ENCODE measurements around the gene TFAP2B. TPM values are rescaled to one million over a fixed set of nuclear protein-coding genes. Genes with fewer than 3 reads are reported as not detected.

TFAP2B gene
- total and polyA plus RNA-seq, 2 donors: 0.05 to 0.18 TPM

DNA sequence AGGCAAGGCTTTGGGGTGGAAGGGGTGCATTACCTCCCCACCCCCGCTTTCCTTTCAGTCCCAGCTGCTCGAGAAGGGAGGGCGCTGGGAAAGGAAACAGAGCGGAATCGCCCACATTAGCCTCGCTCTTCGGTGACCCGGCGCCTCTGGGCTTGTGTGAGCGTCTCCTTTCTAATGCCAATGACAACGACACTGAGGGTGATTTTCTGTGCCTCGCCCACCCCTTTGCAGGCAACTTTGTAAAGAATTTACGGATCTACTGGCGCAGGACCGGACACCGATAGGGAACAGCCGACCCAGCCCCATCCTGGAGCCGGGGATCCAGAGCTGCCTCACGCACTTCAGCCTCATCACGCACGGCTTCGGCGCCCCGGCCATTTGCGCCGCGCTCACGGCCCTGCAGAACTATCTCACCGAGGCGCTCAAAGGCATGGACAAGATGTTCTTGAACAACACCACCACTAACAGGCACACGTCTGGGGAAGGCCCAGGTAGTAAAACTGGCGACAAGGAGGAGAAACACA lies 24.3 kb downstream of the TFAP2B start:
- 12% methylated on average over 32 of the region's 32 CpGs for WGBS
- no peak for DNase-seq (ENCODE audit: low read depth in 6 of 9, low spot score in 9 of 9)
- no peaks in the 10 kb centered on the region for H3K4me1 ChIP-seq (ENCODE audit: control insufficient read depth in 2 of 2, insufficient read depth in 2 of 2, low read length in 2 of 2)
- H3K36me3 ChIP-seq (ENCODE audit: control insufficient read depth in 2 of 2, insufficient read depth in 2 of 2, low read length in 1 of 2): no peaks in the 10 kb centered on the region
- H3K27me3 ChIP-seq (ENCODE audit: control insufficient read depth in 2 of 2, insufficient read depth in 1 of 2, low read length in 1 of 2): peaks cover 69 to 100% of the 10 kb centered on the region in 2 donors
- H3K27ac ChIP-seq (ENCODE audit: low read depth in 1 of 2, low read length in 1 of 2): no peak overlapping the region
- no peak overlapping the region for H3K4me3 ChIP-seq (ENCODE audit: low read length in 2 of 2)
- H3K9me3 ChIP-seq (ENCODE audit: control insufficient read depth in 2 of 2, insufficient read depth in 1 of 2, low read length in 1 of 2): no peaks in the 10 kb centered on the region

- H3K4me1 ChIP-seq (ENCODE audit: control insufficient read depth in 2 of 2, insufficient read depth in 2 of 2, low read length in 2 of 2): no peaks in the 10 kb centered on the region
- WGBS: 8% methylated on average over 20 of the region's 20 CpGs
- DNase-seq (ENCODE audit: low read depth in 6 of 9, low spot score in 9 of 9): no peak
- no peaks in the 10 kb centered on the region for H3K9me3 ChIP-seq (ENCODE audit: control insufficient read depth in 2 of 2, insufficient read depth in 1 of 2, low read length in 1 of 2)
- no peak overlapping the region for H3K4me3 ChIP-seq (ENCODE audit: low read length in 2 of 2)
- H3K27me3 ChIP-seq (ENCODE audit: control insufficient read depth in 2 of 2, insufficient read depth in 1 of 2, low read length in 1 of 2): peaks cover 70 to 99% of the 10 kb centered on the region in 2 donors
- no peak overlapping the region for H3K27ac ChIP-seq (ENCODE audit: low read depth in 1 of 2, low read length in 1 of 2)
- H3K36me3 ChIP-seq (ENCODE audit: control insufficient read depth in 2 of 2, insufficient read depth in 2 of 2, low read length in 1 of 2): no peaks in the 10 kb centered on the region
Observed at GRCh38 chr6:50843842-50844241, 25.2 kb downstream of the TFAP2B start.

GRCh38 chr6:50845499-50846143 lies 26.9 kb downstream of the TFAP2B start:
- DNase-seq (ENCODE audit: low read depth in 6 of 9, low spot score in 9 of 9): no peak
- no peaks in the 10 kb centered on the region for H3K4me1 ChIP-seq (ENCODE audit: control insufficient read depth in 2 of 2, insufficient read depth in 2 of 2, low read length in 2 of 2)
- H3K36me3 ChIP-seq (ENCODE audit: control insufficient read depth in 2 of 2, insufficient read depth in 2 of 2, low read length in 1 of 2): no peaks in the 10 kb centered on the region
- no peak overlapping the region for H3K4me3 ChIP-seq (ENCODE audit: low read length in 2 of 2)
- H3K27me3 ChIP-seq (ENCODE audit: control insufficient read depth in 2 of 2, insufficient read depth in 1 of 2, low read length in 1 of 2): peaks cover 77 to 99% of the 10 kb centered on the region in 2 donors
- WGBS: 11% methylated on average over 44 of the region's 44 CpGs
- H3K27ac ChIP-seq (ENCODE audit: low read depth in 1 of 2, low read length in 1 of 2): no peak overlapping the region
- H3K9me3 ChIP-seq (ENCODE audit: control insufficient read depth in 2 of 2, insufficient read depth in 1 of 2, low read length in 1 of 2): peaks cover 1 to 2% of the 10 kb centered on the region in 2 donors

DNA sequence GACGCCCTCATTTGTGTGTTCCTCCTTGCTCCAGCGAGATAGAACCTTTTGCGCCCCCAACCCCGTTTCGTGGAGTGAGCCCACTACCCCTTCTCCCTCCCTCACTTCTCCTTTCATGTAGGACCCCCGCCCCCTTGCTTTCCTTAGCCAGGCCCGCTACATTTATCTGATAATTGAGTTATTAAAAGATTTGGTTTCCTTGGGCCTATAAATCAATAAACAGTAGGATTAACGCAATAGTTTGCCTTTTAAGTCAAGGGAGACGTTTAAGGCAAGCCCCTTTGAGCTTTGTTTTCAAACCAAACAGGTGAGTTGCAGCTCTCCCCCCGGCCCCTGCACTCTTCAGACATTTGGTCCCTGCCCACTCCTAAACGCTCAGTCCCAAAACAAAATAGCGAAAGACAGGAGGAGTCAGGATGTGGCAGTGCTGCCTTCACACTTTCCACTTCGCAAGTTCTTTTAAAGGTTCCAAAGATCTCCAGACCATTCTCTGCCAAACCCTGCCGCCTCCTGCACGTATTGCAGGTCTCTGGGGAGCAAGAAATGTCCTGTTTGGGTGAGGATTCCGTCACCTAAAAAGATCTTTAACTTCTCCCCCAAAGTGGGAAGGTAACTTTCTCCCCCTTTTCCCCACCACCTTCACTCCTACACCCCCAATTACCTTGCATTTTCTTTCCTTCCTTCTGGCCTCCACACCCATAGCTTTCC lies 27.6 kb downstream of the TFAP2B start:
- WGBS: 9% methylated on average over 16 of the region's 16 CpGs
- Histone ChIP-seq H3K9me3 (ENCODE audit: control insufficient read depth in 2 of 2, insufficient read depth in 1 of 2, low read length in 1 of 2) (peaks cover 1 to 2% of the 10 kb centered on the region in 2 donors), H3K36me3 (ENCODE audit: control insufficient read depth in 2 of 2, insufficient read depth in 2 of 2, low read length in 1 of 2) (no peaks in the 10 kb centered on the region), H3K27ac (ENCODE audit: low read depth in 1 of 2, low read length in 1 of 2) (no peak overlapping the region), H3K4me1 (ENCODE audit: control insufficient read depth in 2 of 2, insufficient read depth in 2 of 2, low read length in 2 of 2) (no peaks in the 10 kb centered on the region), H3K27me3 (ENCODE audit: control insufficient read depth in 2 of 2, insufficient read depth in 1 of 2, low read length in 1 of 2) (peaks cover 77 to 99% of the 10 kb centered on the region in 2 donors), H3K4me3 (ENCODE audit: low read length in 2 of 2) (no peak overlapping the region)
- DNase-seq (ENCODE audit: low read depth in 6 of 9, low spot score in 9 of 9): no peak

DNA sequence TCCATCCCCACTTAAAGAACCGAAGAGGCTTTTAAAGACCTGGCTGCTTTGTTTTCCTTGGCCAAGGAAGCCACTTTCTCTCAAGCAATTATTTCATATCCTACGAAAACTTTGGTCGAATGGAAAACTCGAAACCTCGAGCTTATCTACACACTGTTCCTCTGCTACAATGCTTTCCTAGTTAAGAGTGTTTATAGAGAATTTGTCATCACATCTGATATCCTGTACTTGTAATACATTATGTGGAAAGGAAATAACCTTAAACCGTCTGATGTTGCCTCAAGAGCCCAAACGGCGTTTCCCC lies 28.1 kb downstream of the TFAP2B start:
- WGBS: 9% methylated on average over 8 of the region's 8 CpGs

DNA sequence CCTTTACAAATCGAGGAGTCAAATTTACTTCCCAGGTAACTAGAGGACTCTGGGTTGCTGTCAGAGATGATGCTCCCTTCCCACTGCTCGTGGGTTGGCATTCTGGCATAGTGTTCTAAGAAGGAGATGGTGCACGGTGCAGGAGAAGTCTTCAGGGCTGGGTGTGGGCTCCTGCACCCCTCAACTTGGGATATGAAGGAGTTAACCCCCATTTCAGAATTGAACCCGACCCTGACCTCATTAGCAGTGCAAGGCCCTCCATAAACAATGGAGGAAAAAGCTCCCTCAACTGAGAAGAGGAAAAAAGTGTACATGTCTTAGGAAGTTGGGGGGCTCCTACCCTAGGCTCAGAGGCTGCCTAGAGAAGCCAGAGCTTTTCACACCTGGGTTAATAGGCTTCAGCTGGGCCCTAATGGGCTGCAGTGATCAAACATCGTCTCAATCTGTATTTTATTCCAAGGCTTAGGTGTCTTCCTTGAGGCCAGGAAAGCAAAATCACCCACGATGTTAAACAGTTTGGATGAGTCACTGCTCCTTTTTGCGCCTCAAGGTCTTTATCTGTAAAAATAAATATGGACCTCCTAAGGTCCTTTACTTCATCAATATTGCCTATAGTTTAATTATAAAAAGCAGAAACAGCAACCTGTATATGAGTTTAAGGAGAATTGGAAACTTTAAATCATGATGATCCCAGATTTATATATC lies 29.4 kb downstream of the TFAP2B start:
- Histone ChIP-seq H3K4me1 (ENCODE audit: control insufficient read depth in 2 of 2, insufficient read depth in 2 of 2, low read length in 2 of 2) (no peaks in the 10 kb centered on the region), H3K27ac (ENCODE audit: low read depth in 1 of 2, low read length in 1 of 2) (no peak overlapping the region), H3K36me3 (ENCODE audit: control insufficient read depth in 2 of 2, insufficient read depth in 2 of 2, low read length in 1 of 2) (no peaks in the 10 kb centered on the region), H3K27me3 (ENCODE audit: control insufficient read depth in 2 of 2, insufficient read depth in 1 of 2, low read length in 1 of 2) (peaks cover 69 to 94% of the 10 kb centered on the region in 2 donors), H3K9me3 (ENCODE audit: control insufficient read depth in 2 of 2, insufficient read depth in 1 of 2, low read length in 1 of 2) (peaks cover 1 to 2% of the 10 kb centered on the region in 2 donors), H3K4me3 (ENCODE audit: low read length in 2 of 2) (no peak overlapping the region)
- no peak for DNase-seq (ENCODE audit: low read depth in 6 of 9, low spot score in 9 of 9)
- WGBS: 7% methylated on average over 7 of the region's 7 CpGs

More for the DNA sequence above, 28.1 kb downstream of the TFAP2B start:
- Histone ChIP-seq H3K9me3 (ENCODE audit: control insufficient read depth in 2 of 2, insufficient read depth in 1 of 2, low read length in 1 of 2) (peaks cover 1 to 2% of the 10 kb centered on the region in 2 donors), H3K27ac (ENCODE audit: low read depth in 1 of 2, low read length in 1 of 2) (no peak overlapping the region), H3K4me1 (ENCODE audit: control insufficient read depth in 2 of 2, insufficient read depth in 2 of 2, low read length in 2 of 2) (no peaks in the 10 kb centered on the region), H3K4me3 (ENCODE audit: low read length in 2 of 2) (no peak overlapping the region), H3K36me3 (ENCODE audit: control insufficient read depth in 2 of 2, insufficient read depth in 2 of 2, low read length in 1 of 2) (no peaks in the 10 kb centered on the region), H3K27me3 (ENCODE audit: control insufficient read depth in 2 of 2, insufficient read depth in 1 of 2, low read length in 1 of 2) (peaks cover 77 to 99% of the 10 kb centered on the region in 2 donors)
- no peak for DNase-seq (ENCODE audit: low read depth in 6 of 9, low spot score in 9 of 9)

DNA sequence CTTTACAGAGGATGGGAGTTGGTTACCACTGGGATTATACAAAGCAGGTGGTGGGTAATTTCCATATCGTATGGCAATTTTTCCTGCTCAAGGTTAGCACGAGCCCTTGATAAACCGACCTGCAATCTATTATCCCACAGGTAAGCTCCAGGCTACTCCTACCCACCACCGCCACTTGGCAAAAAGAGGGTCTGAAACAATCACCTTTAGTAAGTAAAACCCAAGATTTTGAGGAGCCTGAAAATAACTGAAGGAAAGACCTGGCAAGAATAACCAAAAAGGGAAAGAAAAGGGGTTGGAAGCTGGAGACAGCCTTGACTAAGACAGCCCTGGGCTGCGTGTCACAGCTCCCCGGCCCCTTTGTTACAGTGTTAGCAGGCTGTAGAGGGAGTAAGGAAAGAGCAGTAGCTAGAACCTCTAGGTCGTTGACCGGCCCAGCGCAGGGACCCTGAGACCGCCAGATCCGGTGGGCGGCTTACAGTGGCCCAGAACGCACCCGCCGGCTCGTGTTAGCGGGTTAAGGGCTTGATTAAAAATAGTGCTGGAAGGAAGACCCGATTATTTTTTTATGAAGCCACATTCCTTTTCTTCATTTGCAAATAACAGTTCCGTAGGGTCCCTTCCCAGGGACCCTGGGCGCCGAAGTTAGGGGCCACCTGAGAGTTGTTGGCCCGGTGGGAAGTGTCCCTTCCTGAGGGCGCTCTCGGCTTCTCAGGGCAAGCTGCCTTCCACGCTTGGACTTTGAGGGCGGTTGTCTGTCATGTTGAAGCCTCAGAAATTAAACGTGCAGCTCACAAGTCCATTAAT lies 30.5 kb downstream of the TFAP2B start:
- DNase-seq (ENCODE audit: low read depth in 6 of 9, low spot score in 9 of 9): no peak
- no peaks in the 10 kb centered on the region for H3K4me1 ChIP-seq (ENCODE audit: control insufficient read depth in 2 of 2, insufficient read depth in 2 of 2, low read length in 2 of 2)
- no peak overlapping the region for H3K4me3 ChIP-seq (ENCODE audit: low read length in 2 of 2)
- H3K36me3 ChIP-seq (ENCODE audit: control insufficient read depth in 2 of 2, insufficient read depth in 2 of 2, low read length in 1 of 2): no peaks in the 10 kb centered on the region
- peaks cover 61 to 83% of the 10 kb centered on the region in 2 donors for H3K27me3 ChIP-seq (ENCODE audit: control insufficient read depth in 2 of 2, insufficient read depth in 1 of 2, low read length in 1 of 2)
- WGBS: 11% methylated on average over 27 of the region's 27 CpGs
- H3K27ac ChIP-seq (ENCODE audit: low read depth in 1 of 2, low read length in 1 of 2): no peak overlapping the region
- H3K9me3 ChIP-seq (ENCODE audit: control insufficient read depth in 2 of 2, insufficient read depth in 1 of 2, low read length in 1 of 2): peaks cover 1 to 2% of the 10 kb centered on the region in 2 donors

GRCh38 chr6:50849796-50850180 lies 31.1 kb downstream of the TFAP2B start:
- no peak for DNase-seq (ENCODE audit: low read depth in 6 of 9, low spot score in 9 of 9)
- Histone ChIP-seq H3K27ac (ENCODE audit: low read depth in 1 of 2, low read length in 1 of 2) (no peak overlapping the region), H3K4me3 (ENCODE audit: low read length in 2 of 2) (no peak overlapping the region), H3K27me3 (ENCODE audit: control insufficient read depth in 2 of 2, insufficient read depth in 1 of 2, low read length in 1 of 2) (peaks cover 56 to 77% of the 10 kb centered on the region in 2 donors), H3K4me1 (ENCODE audit: control insufficient read depth in 2 of 2, insufficient read depth in 2 of 2, low read length in 2 of 2) (no peaks in the 10 kb centered on the region), H3K9me3 (ENCODE audit: control insufficient read depth in 2 of 2, insufficient read depth in 1 of 2, low read length in 1 of 2) (peaks cover 1 to 2% of the 10 kb centered on the region in 2 donors), H3K36me3 (ENCODE audit: control insufficient read depth in 2 of 2, insufficient read depth in 2 of 2, low read length in 1 of 2) (no peaks in the 10 kb centered on the region)
- WGBS: 6% methylated on average over 22 of the region's 22 CpGs

Data from thymus (tissue), 11 donors.